K562 (cell line): ENCODE data around the gene RINL. TPM values are rescaled to one million over a fixed set of nuclear protein-coding genes. Genes with fewer than 3 reads are reported as not detected.

ENCODE experiments used
- ARNT ChIP-seq, 2 experiments: fragments of 450-650 bp; IDR thresholded peaks; 2 replicates each; pipeline ENCODE4 v1.6.1; 2016; ENCODE audit warnings: mild to moderate bottlenecking in 1 of 2
- BRD9 ChIP-seq: fragments of 450-650 bp; IDR thresholded peaks from 2 replicates; pipeline ENCODE4 v1.6.1; 2018; ENCODE audit warnings: low read depth; ENCODE audit not compliant: partially characterized antibody
- ESRRA ChIP-seq: fragments of 450-650 bp; IDR thresholded peaks from 2 replicates; pipeline ENCODE4 v1.6.1; 2014; ENCODE audit warnings: low read depth, mild to moderate bottlenecking, moderate library complexity, borderline replicate concordance
- ESRRB ChIP-seq: fragments of 250-450 bp; sonication (Bioruptor Pico); IDR thresholded peaks from 2 replicates; pipeline ENCODE4 v1.5.0; 2020; ENCODE audit warnings: mild to moderate bottlenecking, moderate library complexity, borderline replicate concordance
- JUNB ChIP-seq: fragments of 450-650 bp; formaldehyde crosslinking; conservative IDR thresholded peaks from 2 replicates; pipeline ENCODE4 v1.4.0; 2020; ENCODE audit warnings: mild to moderate bottlenecking
- KHSRP ChIP-seq: fragments of 450-650 bp; IDR thresholded peaks from 2 replicates; pipeline ENCODE4 v1.6.1; 2017
- KLF10 ChIP-seq: fragments of 250-450 bp; sonication (Bioruptor Pico); IDR thresholded peaks from 2 replicates; pipeline ENCODE4 v1.6.1; 2021; ENCODE audit warnings: matching md5 sums
- MAFF ChIP-seq: IDR thresholded peaks from 2 replicates; pipeline ENCODE4 v1.6.1; 2012; ENCODE audit warnings: low read length, improper control_type of control experiment
- MAZ ChIP-seq, 2 experiments: fragments of 450-650 bp in 1 of 2; sonication (generic) in 1 of 2; formaldehyde crosslinking; IDR thresholded peaks in 1 of 2; conservative IDR thresholded peaks in 1 of 2; 2 replicates each; pipeline versions ENCODE4 v1.4.0 to v1.5.0; 2020; ENCODE audit warnings: mild to moderate bottlenecking in 1 of 2, missing genetic modification reagents in 1 of 2
- MIER1 ChIP-seq: fragments of 450-650 bp; IDR thresholded peaks from 2 replicates; pipeline ENCODE4 v1.6.1; 2016; ENCODE audit warnings: antibody characterized with exemption, mild to moderate bottlenecking, low read depth
- NR2F6 ChIP-seq: fragments of 450-650 bp; formaldehyde crosslinking; IDR thresholded peaks from 2 replicates; pipeline ENCODE4 v1.4.0; 2020; ENCODE audit warnings: mild to moderate bottlenecking
- RBM34 ChIP-seq: fragments of 200-400 bp; formaldehyde crosslinking; IDR thresholded peaks from 2 replicates; pipeline ENCODE4 v1.6.1; 2018; ENCODE audit warnings: low read length, borderline replicate concordance; ENCODE audit not compliant: insufficient read depth
- SMARCB1 ChIP-seq: IDR thresholded peaks from 2 replicates; pipeline ENCODE4 v1.6.1; 2011; ENCODE audit warnings: improper control_type of control experiment, low read depth; ENCODE audit not compliant: insufficient read length
- STAG1 ChIP-seq: sonication (generic); formaldehyde crosslinking; IDR thresholded peaks from 2 replicates; pipeline ENCODE4 v1.5.0; 2020; ENCODE audit warnings: missing genetic modification reagents, borderline replicate concordance
- STAT6 ChIP-seq: sonication (generic); formaldehyde crosslinking; IDR thresholded peaks from 2 replicates; pipeline ENCODE4 v1.8.1; 2023; ENCODE audit warnings: mild to moderate bottlenecking, missing genetic modification reagents
- TAF9B ChIP-seq: fragments of 450-650 bp; IDR thresholded peaks from 2 replicates; pipeline ENCODE4 v1.6.1; 2018; ENCODE audit warnings: mild to moderate bottlenecking; ENCODE audit not compliant: partially characterized antibody
- XRCC3 ChIP-seq: fragments of 450-650 bp; IDR thresholded peaks from 2 replicates; pipeline ENCODE4 v1.6.1; 2017; ENCODE audit warnings: mild to moderate bottlenecking, moderate library complexity
- ZFP1 ChIP-seq: fragments of 450-650 bp; formaldehyde crosslinking; IDR thresholded peaks from 2 replicates; pipeline ENCODE4 v1.4.0; 2020; ENCODE audit warnings: mild to moderate bottlenecking, mixed read lengths
- ZNF140 ChIP-seq: fragments of 250-450 bp; sonication (Bioruptor Pico); IDR thresholded peaks from 2 replicates; pipeline ENCODE4 v1.8.0; 2021; ENCODE audit warnings: moderate library complexity, mild to moderate bottlenecking, inconsistent platforms
- ZNF197 ChIP-seq: fragments of 200-800 bp; sonication (Bioruptor generic); IDR thresholded peaks from 2 replicates; pipeline ENCODE4 v1.6.1; 2016; ENCODE audit warnings: low read depth, missing genetic modification characterization, missing compliant biosample characterization
- ZNF239 ChIP-seq: fragments of 250-450 bp; sonication (Bioruptor Pico); IDR thresholded peaks from 2 replicates; pipeline ENCODE4 v1.4.0; 2020; ENCODE audit warnings: mild to moderate bottlenecking
- ZNF398 ChIP-seq: fragments of 250-450 bp; sonication (Bioruptor Pico); IDR thresholded peaks from 2 replicates; pipeline ENCODE4 v1.8.0; 2021; ENCODE audit warnings: moderate library complexity, mild to moderate bottlenecking, inconsistent platforms
- ZNF512 ChIP-seq: IDR thresholded peaks from 2 replicates; pipeline ENCODE4 v1.6.1; 2016; ENCODE audit warnings: missing genetic modification characterization, missing compliant biosample characterization
- polyA plus RNA-seq, 8 experiments: library from polyadenylated mRNA; depleted of rRNA in 4 of 8; stranded (reverse) in 5 of 8; unstranded in 3 of 8; fragments of >200 nt; fragmentation: Nextera tagmentation in 2 of 8; fragmentation: Illumina TruSeq in 1 of 8; extraction: Ambion mirVana in 2 of 8; extraction: Trizol in 1 of 8; gene quantifications; 2 replicates each; pipeline versions ENCODE4 v1.2.1 to v1.2.3, GENCODE V29; 2011 to 2014; ENCODE audit warnings: inconsistent platforms in 1 of 8, missing spikeins in 1 of 8
- total RNA-seq, 7 experiments: library from RNA; depleted of rRNA in 6 of 7; stranded (reverse); fragments of >200 nt in 6 of 7; fragmentation: Illumina TruSeq in 2 of 7; extraction: Trizol in 2 of 7; gene quantifications; 2 replicates each; pipeline versions ENCODE4 v1.2.1 to v1.2.3, GENCODE V29; 2011 to 2021; ENCODE audit warnings: low replicate concordance in 1 of 7

The RINL gene
- total and polyA plus RNA-seq, 9 of the 15 experiments (the other 6 are each of a cell fraction or from before 2014, with no cell fraction given): 0.82 to 10.9 (median 4.9) TPM

- no peak for TF ChIP-seq STAT6 (CRISPR knock-in tag)
- no peak for TF ChIP-seq TAF9B
- no peak for TF ChIP-seq ZNF140 (CRISPR knock-in tag)
- no peak for TF ChIP-seq ESRRB
- TF ChIP-seq BRD9: peak; percentile 48
- no peak for TF ChIP-seq KHSRP
- no peak for TF ChIP-seq ZNF239 (CRISPR knock-in tag)
- TF ChIP-seq ESRRA: peak; percentile 50
- no peak for TF ChIP-seq XRCC3
- TF ChIP-seq SMARCB1: no peak
- no peak for TF ChIP-seq ZNF398 (CRISPR knock-in tag)
- no peak; the same call in 1 of the 2 replicates for TF ChIP-seq MIER1
- TF ChIP-seq STAG1: no peak
- TF ChIP-seq NR2F6: no peak
- no peak for TF ChIP-seq JUNB (CRISPR knock-in tag)
- no peak for TF ChIP-seq ZNF512 (tag)
- TF ChIP-seq ZNF197 (CRISPR knock-in tag): no peak
- TF ChIP-seq ZFP1 (CRISPR knock-in tag): no peak
- TF ChIP-seq ARNT (IDR thresholded peaks at IDR 0.05): no peak
- TF ChIP-seq RBM34: no peak
- TF ChIP-seq KLF10: peak; percentile 64; the same call in 1 of the 2 replicates
- peak; percentile 82 to 95 for TF ChIP-seq MAZ (CRISPR knock-in tag; conservative IDR thresholded peaks at IDR 0.05 in 1 of 2, IDR thresholded peaks at IDR 0.05 in 1 of 2)
- no peak for TF ChIP-seq MAFF
Observed at GRCh38 chr19:38851622-38852230, 26.3 kb downstream of the RINL start (continued).
